ENCODE measurements around the gene EXD2.

GRCh38 chr14:69240527-69241173, 49.4 kb downstream of the EXD2 start:
- TF ChIP-seq NPAS2 (CRISPR knock-in tag; IDR thresholded peaks at IDR 0.05; ENCODE audit: borderline replicate concordance) (no peak), POLR2A (IDR thresholded peaks at IDR 0.05; ENCODE audit: low read length) (no peak), CTCF (IDR thresholded peaks at IDR 0.05) (no peak), RFX5 (IDR thresholded peaks at IDR 0.05) (no peak), REST (IDR thresholded peaks at IDR 0.05) (no peak), KDM1A (IDR thresholded peaks at IDR 0.05; ENCODE audit: low read depth) (no peak), NR3C1 (IDR thresholded peaks at IDR 0.05) (no peak), RCOR1 (IDR thresholded peaks at IDR 0.05; ENCODE audit: low read depth, low read length) (no peak), MAX (IDR thresholded peaks at IDR 0.05) (no peak)
